Endothelial cell of umbilical vein (primary cell): ENCODE data around the gene DBT. TPM values are rescaled to one million over a fixed set of nuclear protein-coding genes. Genes with fewer than 3 reads are reported as not detected.

Experiments used
- BruUV-seq: library from RNA; stranded (reverse); fragments of 400-500 nt; replicated peaks from 2 replicates; lab custom pipeline; 2021; lab: Mats Ljungman, UMichigan
- CTCF ChIA-PET: fragments of 300-600, 350-600 bp; sonication (Branson Sonifier 250); formaldehyde crosslinking; loops from one replicate; lab custom pipeline; 2021; ENCODE audit warnings: antibody characterized with exemption, inconsistent platforms; lab: Charles Lee
- POLR2A ChIA-PET: fragments of 300-600, 350-600 bp; sonication (Branson Sonifier 250); formaldehyde crosslinking; loops from one replicate; lab custom pipeline; 2021; ENCODE audit warnings: antibody characterized with exemption, inconsistent platforms; lab: Charles Lee
- DNase-seq: peaks from one replicate; pipeline ENCODE4 v3.0.0-alpha.2; 2011; ENCODE audit warnings: low read depth, low spot score
- FAIRE-seq: peaks from 2 replicates; lab custom pipeline; 2011; peaks lifted over from hg19 to GRCh38; lab: Jason Lieb, UNC
- H2AFZ ChIP-seq: 2 replicates; pipeline ENCODE4 v1.6.0; 2012; ENCODE audit warnings: low read depth, low read length, control low read depth, inconsistent platforms
- H3K27ac ChIP-seq: 2 replicates; pipeline ENCODE4 v1.5.1; 2011; ENCODE audit warnings: low read depth, mild to moderate bottlenecking, control low read depth, low read length, moderate library complexity; ENCODE audit not compliant: insufficient read depth
- H3K27me3 ChIP-seq, 2 experiments: 2 replicates each; pipeline versions ENCODE4 v1.6.0 to v1.6.1; 2011; ENCODE audit warnings: low read length in 2 of 2, mixed read lengths in 1 of 2; ENCODE audit not compliant: control insufficient read depth in 2 of 2, insufficient read depth in 2 of 2
- H3K36me3 ChIP-seq, 2 experiments: 2 replicates in 1 of 2; 3 replicates in 1 of 2; pipeline ENCODE4 v1.5.1; 2011; ENCODE audit warnings: low read length in 2 of 2, mild to moderate bottlenecking in 1 of 2, moderate library complexity in 1 of 2; ENCODE audit not compliant: control insufficient read depth in 2 of 2, insufficient read depth in 2 of 2; ENCODE audit errors: extremely low read depth in 1 of 2
- H3K4me1 ChIP-seq: 3 replicates; pipeline ENCODE4 v1.5.1; 2011; ENCODE audit warnings: mild to moderate bottlenecking, low read length; ENCODE audit not compliant: control insufficient read depth, insufficient read depth; ENCODE audit errors: extremely low read depth
- H3K4me2 ChIP-seq: 2 replicates; pipeline ENCODE4 v1.6.1; 2011; ENCODE audit warnings: low read length, control low read depth, mixed read lengths; ENCODE audit not compliant: insufficient read depth
- H3K4me3 ChIP-seq, 3 experiments: fragments of 200-600 bp in 1 of 3; sonication (generic), shearing (Covaris generic) in 1 of 3; replicated peaks in 1 of 3; 2 replicates each; pipeline ENCODE4 v1.5.1; 2011 to 2016; ENCODE audit warnings: control low read depth in 3 of 3, low read length in 3 of 3, mild to moderate bottlenecking in 2 of 3, inconsistent platforms in 1 of 3, low read depth in 1 of 3, moderate library complexity in 1 of 3; ENCODE audit not compliant: insufficient read depth in 1 of 3
- H3K79me2 ChIP-seq: 2 replicates; pipeline ENCODE4 v1.6.0; 2012; ENCODE audit warnings: low read length, inconsistent platforms; ENCODE audit not compliant: control insufficient read depth, insufficient read depth
- H3K9ac ChIP-seq: replicated peaks from 2 replicates; pipeline ENCODE3; 2011; ENCODE audit warnings: low read length, control low read depth; ENCODE audit not compliant: insufficient read depth; ENCODE audit errors: extremely low read depth
- H3K9me1 ChIP-seq: replicated peaks from 3 replicates; pipeline ENCODE4 v1.6.0; 2011; ENCODE audit warnings: mild to moderate bottlenecking, low read length; ENCODE audit not compliant: control insufficient read depth, insufficient read depth; ENCODE audit errors: extremely low read depth
- H3K9me3 ChIP-seq: replicated peaks from 2 replicates; pipeline ENCODE4 v1.5.1; 2012; ENCODE audit warnings: low read length, inconsistent platforms; ENCODE audit not compliant: control insufficient read depth, insufficient read depth
- H4K20me1 ChIP-seq: replicated peaks from 2 replicates; pipeline ENCODE3; 2011; ENCODE audit warnings: mild to moderate bottlenecking, low read length; ENCODE audit not compliant: control insufficient read depth, insufficient read depth; ENCODE audit errors: extremely low read depth
- EZH2 ChIP-seq: IDR thresholded peaks from 2 replicates; pipeline ENCODE4 v1.6.1; 2012; ENCODE audit warnings: borderline replicate concordance, low read depth, mild to moderate bottlenecking, moderate library complexity, low read length, inconsistent platforms; ENCODE audit not compliant: severe bottlenecking
- FOS ChIP-seq: IDR thresholded peaks from 2 replicates; pipeline ENCODE4 v1.6.1; 2011; ENCODE audit warnings: mild to moderate bottlenecking, low read length, moderate library complexity, borderline replicate concordance; ENCODE audit not compliant: insufficient read depth
- JUN ChIP-seq: IDR thresholded peaks from 2 replicates; pipeline ENCODE4 v1.6.1; 2011; ENCODE audit warnings: borderline replicate concordance, low read depth; ENCODE audit not compliant: insufficient read length, insufficient read depth
- POLR2A ChIP-seq: IDR thresholded peaks from 2 replicates; pipeline ENCODE4 v1.6.1; 2012; ENCODE audit warnings: low read depth, mild to moderate bottlenecking, control low read depth, low read length
- POLR2AphosphoS5 ChIP-seq: IDR thresholded peaks from 2 replicates; pipeline ENCODE4 v1.6.1; 2012; ENCODE audit warnings: low read depth, mild to moderate bottlenecking, control low read depth, low read length, moderate library complexity; ENCODE audit not compliant: insufficient read depth
- dilution Hi-C: fragments of 300-500 bp; cut with MboI; formaldehyde crosslinking; loops from one replicate; pipeline ENCODE4 v1.15.0; 2019; ENCODE audit warnings: low sequenced_read_pairs; ENCODE audit not compliant: extremely low pct_ligation_motif_present
- intact Hi-C: fragments of 100-400 bp; cut with micrococcal nuclease; formaldehyde crosslinking; loops from one replicate; pipeline ENCODE4 v1.10.0; 2022
- polyA plus RNA-seq, 4 experiments: library from polyadenylated mRNA; depleted of rRNA in 3 of 4; stranded (reverse) in 3 of 4; unstranded in 1 of 4; fragments of >200 nt; gene quantifications; 2 replicates each; pipeline versions ENCODE4 v1.2.1 to v1.2.3, GENCODE V29; 2011 to 2012; ENCODE audit warnings: missing spikeins in 1 of 4
- total RNA-seq: library from RNA; stranded (reverse); gene quantifications from 2 replicates; pipeline ENCODE4 v1.2.3, GENCODE V29; 2021
- TF ChIP-seq, protein P1 (sequence below): IDR thresholded peaks from 2 replicates; pipeline ENCODE4 v1.6.1; 2011; ENCODE audit not compliant: insufficient read depth, insufficient read length
- TF ChIP-seq, protein P2 (sequence below), 2 donors: IDR thresholded peaks; 1 replicate in 1 of 2; 2 replicates in 1 of 2; pipeline ENCODE4 v1.5.1; 2011; ENCODE audit warnings: low read length in 2 of 2, mild to moderate bottlenecking in 2 of 2, moderate library complexity in 2 of 2, control low read depth in 1 of 2, inconsistent platforms in 1 of 2, low read depth in 1 of 2; ENCODE audit not compliant: insufficient read depth in 1 of 2; ENCODE audit errors: extremely low read depth in 1 of 2

DBT gene
- total and polyA plus RNA-seq, 2 donors (not counting 3 experiments of a cell fraction or from before 2014, with no cell fraction given), result 1.6 to 7.9 TPM

GRCh38 chr1:100277866-100278265 is 28.2 kb upstream of the DBT start:
- H3K36me3 ChIP-seq, result peaks cover 18 to 36% of the 10 kb centered on the region in 2 experiments
- DNase-seq (peak; percentile 6), FAIRE-seq (no peak)
- intact Hi-C loops (no loop called here), dilution Hi-C loops (no loop called here)
- H3K9me1 ChIP-seq, result no peaks in the 10 kb centered on the region
- no peak overlapping the region for H2AFZ ChIP-seq
- no peak overlapping the region for H3K4me2 ChIP-seq
- no peaks in the 10 kb centered on the region for H3K4me1 ChIP-seq
- no peak overlapping the region for H3K9ac ChIP-seq
- CTCF ChIA-PET, result interaction anchor here (1.6 kb wide), 1 partner anchor 178 kb away, joined by 5 read pairs; no protein-coding TSS in a partner anchor
- H3K27me3 ChIP-seq, result no peaks in the 10 kb centered on the region
- H3K9me3 ChIP-seq, result no peaks in the 10 kb centered on the region
- no TSS peak for BruUV-seq
- H3K79me2 ChIP-seq, result peaks cover 6% of the 10 kb centered on the region
- TF ChIP-seq, protein P1, sequence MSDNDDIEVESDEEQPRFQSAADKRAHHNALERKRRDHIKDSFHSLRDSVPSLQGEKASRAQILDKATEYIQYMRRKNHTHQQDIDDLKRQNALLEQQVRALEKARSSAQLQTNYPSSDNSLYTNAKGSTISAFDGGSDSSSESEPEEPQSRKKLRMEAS, result no peak
- no peak for TF ChIP-seq EZH2
- no peak for TF ChIP-seq POLR2AphosphoS5
- TF ChIP-seq, protein P2, sequence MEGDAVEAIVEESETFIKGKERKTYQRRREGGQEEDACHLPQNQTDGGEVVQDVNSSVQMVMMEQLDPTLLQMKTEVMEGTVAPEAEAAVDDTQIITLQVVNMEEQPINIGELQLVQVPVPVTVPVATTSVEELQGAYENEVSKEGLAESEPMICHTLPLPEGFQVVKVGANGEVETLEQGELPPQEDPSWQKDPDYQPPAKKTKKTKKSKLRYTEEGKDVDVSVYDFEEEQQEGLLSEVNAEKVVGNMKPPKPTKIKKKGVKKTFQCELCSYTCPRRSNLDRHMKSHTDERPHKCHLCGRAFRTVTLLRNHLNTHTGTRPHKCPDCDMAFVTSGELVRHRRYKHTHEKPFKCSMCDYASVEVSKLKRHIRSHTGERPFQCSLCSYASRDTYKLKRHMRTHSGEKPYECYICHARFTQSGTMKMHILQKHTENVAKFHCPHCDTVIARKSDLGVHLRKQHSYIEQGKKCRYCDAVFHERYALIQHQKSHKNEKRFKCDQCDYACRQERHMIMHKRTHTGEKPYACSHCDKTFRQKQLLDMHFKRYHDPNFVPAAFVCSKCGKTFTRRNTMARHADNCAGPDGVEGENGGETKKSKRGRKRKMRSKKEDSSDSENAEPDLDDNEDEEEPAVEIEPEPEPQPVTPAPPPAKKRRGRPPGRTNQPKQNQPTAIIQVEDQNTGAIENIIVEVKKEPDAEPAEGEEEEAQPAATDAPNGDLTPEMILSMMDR (IDR thresholded peaks at IDR 0.05; ENCODE audit: extremely low read depth in 1 of 2, insufficient read depth in 1 of 2, low read depth in 1 of 2, low read length in 2 of 2), result no peak
- TF ChIP-seq JUN, result no peak
- TF ChIP-seq FOS, result no peak
- no peak for TF ChIP-seq POLR2A
- no peak overlapping the region for H3K27ac ChIP-seq
- no peaks in the 10 kb centered on the region for H4K20me1 ChIP-seq
- no peak overlapping the region for H3K4me3 ChIP-seq
- POLR2A ChIA-PET, result no interaction called here
